RWPE2 (cell line): ENCODE results near the gene IMP3.

Experiments
- ATAC-seq: fragments of 200-7000 bp; cut with Tn5 transposase; 3 replicates; pipeline ENCODE4 v1.9.1; 2021; ENCODE audit warnings: low read depth
- DNase-seq: peaks from one replicate; pipeline ENCODE4 v3.0.0-alpha.2; 2020; ENCODE audit warnings: low spot score
- H3K27ac ChIP-seq: fragments of 450-650 bp; 2 replicates; pipeline ENCODE4 v1.5.1; 2017; ENCODE audit warnings: mild to moderate bottlenecking; ENCODE audit not compliant: poor library complexity, severe bottlenecking
- H3K27me3 ChIP-seq: fragments of 250-450 bp; sonication (Bioruptor Pico); 2 replicates; pipeline ENCODE4 v1.5.1; 2021; ENCODE audit warnings: mild to moderate bottlenecking, moderate library complexity; ENCODE audit not compliant: insufficient read depth, poor library complexity, severe bottlenecking
- H3K36me3 ChIP-seq: fragments of 250-450 bp; sonication (Bioruptor Pico); 2 replicates; pipeline ENCODE4 v1.5.1; 2020; ENCODE audit warnings: low read depth, mild to moderate bottlenecking, moderate library complexity
- H3K4me1 ChIP-seq: fragments of 250-450 bp; sonication (Bioruptor Pico); 2 replicates; pipeline ENCODE4 v1.5.1; 2021; ENCODE audit warnings: mild to moderate bottlenecking, moderate library complexity; ENCODE audit not compliant: insufficient read depth, poor library complexity, severe bottlenecking
- H3K4me3 ChIP-seq: fragments of 250-450 bp; sonication (Bioruptor Pico); 2 replicates; pipeline ENCODE4 v1.5.1; 2021; ENCODE audit warnings: mild to moderate bottlenecking, moderate library complexity; ENCODE audit not compliant: severe bottlenecking
- H3K9me3 ChIP-seq: fragments of 250-450 bp; sonication (Bioruptor Pico); 2 replicates; pipeline ENCODE4 v1.5.1; 2021; ENCODE audit warnings: mild to moderate bottlenecking, moderate library complexity; ENCODE audit not compliant: severe bottlenecking
- CTCF ChIP-seq: fragments of 450-650 bp; IDR thresholded peaks from one replicate; pipeline ENCODE4 v1.5.1; 2017; ENCODE audit warnings: mild to moderate bottlenecking, moderate library complexity; ENCODE audit not compliant: poor library complexity, severe bottlenecking

Gene IMP3

GRCh38 chr15:75651810-75652543, 12.0 kb upstream of the IMP3 start:
- peak overlapping the region; percentile 81 for H3K27ac ChIP-seq
- H3K4me1 ChIP-seq: peaks cover 32% of the 10 kb centered on the region
- peak overlapping the region; percentile 15 for H3K4me3 ChIP-seq
- DNase-seq (no peak), ATAC-seq (no peak)
- TF ChIP-seq CTCF: no peak
- H3K27me3 ChIP-seq: no peaks in the 10 kb centered on the region
- H3K36me3 ChIP-seq: peaks cover 68% of the 10 kb centered on the region
- no peaks in the 10 kb centered on the region for H3K9me3 ChIP-seq

- no peak for TF ChIP-seq CTCF
- peak overlapping the region; percentile 15 for H3K4me3 ChIP-seq
- H3K27ac ChIP-seq: peak overlapping the region; percentile 81
- DNase-seq: peak; percentile 72
- no peaks in the 10 kb centered on the region for H3K9me3 ChIP-seq
- H3K27me3 ChIP-seq: no peaks in the 10 kb centered on the region
- peak; percentile 2; the same call in 1 of the 3 replicates for ATAC-seq
- H3K36me3 ChIP-seq: peaks cover 61% of the 10 kb centered on the region
- peaks cover 36% of the 10 kb centered on the region for H3K4me1 ChIP-seq
Observed at GRCh38 chr15:75650908-75651809, 11.1 kb upstream of the IMP3 start.

- no peaks in the 10 kb centered on the region for H3K27me3 ChIP-seq
- H3K36me3 ChIP-seq: peaks cover 48% of the 10 kb centered on the region
- ATAC-seq: no peak
- H3K27ac ChIP-seq: peak overlapping the region; percentile 81
- no peak for DNase-seq
- no peaks in the 10 kb centered on the region for H3K9me3 ChIP-seq
- TF ChIP-seq CTCF: no peak
- peaks cover 35% of the 10 kb centered on the region for H3K4me1 ChIP-seq
- H3K4me3 ChIP-seq: peak overlapping the region; percentile 15
Observed at GRCh38 chr15:75649848-75650247, 9.8 kb upstream of the IMP3 start.

- TF ChIP-seq CTCF: no peak
- Histone ChIP-seq H3K36me3 (peaks cover 42% of the 10 kb centered on the region), H3K9me3 (no peaks in the 10 kb centered on the region), H3K27me3 (no peaks in the 10 kb centered on the region), H3K4me1 (peaks cover 35% of the 10 kb centered on the region), H3K27ac (peak overlapping the region; percentile 81), H3K4me3 (peak overlapping the region; percentile 58)
- peak; percentile 2 for ATAC-seq
- DNase-seq: peak; percentile 74
Observed at GRCh38 chr15:75649045-75649761, 9.2 kb upstream of the IMP3 start.
